Activated T-helper 2 cell treated with anti-CD3 and anti-CD28 coated beads, Interferon-gamma antibody, Interleukin-2, Interleukin-4, amounts not matched to agents 10 μg/mL and 5 μg/mL and 100 μg/mL, durations not matched to agents 14 hours and 24 hours and 36 hours (primary cell): Measurements from ENCODE around the gene SLC39A5. TPM values are rescaled to one million over a fixed set of nuclear protein-coding genes. Genes with fewer than 3 reads are reported as not detected.
A peak's percentile ranks its signal among the peaks of the same experiment; 100 is the strongest.
"Not testable (repeated sequence)": the region's sequence is repeated elsewhere in the genome, so short reads cannot be mapped to it uniquely, and the experiment has no call there.

Experiments used
- DNase-seq: peaks from one replicate; pipeline ENCODE4 v3.0.0; 2021; ENCODE audit warnings: low spot score
- H3K27ac Mint-ChIP-seq: one replicate; pipeline ENCODE4 v1.8.0; 2021; ENCODE audit warnings: mixed read lengths
- H3K27me3 Mint-ChIP-seq: one replicate; pipeline ENCODE4 v1.8.0; 2021; ENCODE audit warnings: low read depth, mixed read lengths
- H3K36me3 Mint-ChIP-seq: one replicate; pipeline ENCODE4 v1.8.0; 2021; ENCODE audit warnings: low read depth, mixed read lengths
- H3K4me1 Mint-ChIP-seq: one replicate; pipeline ENCODE4 v1.8.0; 2021; ENCODE audit warnings: low read depth, mixed read lengths
- H3K4me3 Mint-ChIP-seq: one replicate; pipeline ENCODE4 v1.8.0; 2021; ENCODE audit warnings: low read depth, mild to moderate bottlenecking, moderate library complexity, mixed read lengths
- H3K9me3 Mint-ChIP-seq: one replicate; pipeline ENCODE4 v1.8.0; 2021; ENCODE audit warnings: mixed read lengths
- intact Hi-C: fragments of 100-400 bp; cut with micrococcal nuclease; formaldehyde crosslinking; loops from one replicate; pipeline ENCODE4 v1.15.1; 2023
- total RNA-seq: library from RNA; stranded (reverse); gene quantifications from 2 replicates; pipeline ENCODE4 v1.2.3, GENCODE V29; 2022

The SLC39A5 gene, protein sequence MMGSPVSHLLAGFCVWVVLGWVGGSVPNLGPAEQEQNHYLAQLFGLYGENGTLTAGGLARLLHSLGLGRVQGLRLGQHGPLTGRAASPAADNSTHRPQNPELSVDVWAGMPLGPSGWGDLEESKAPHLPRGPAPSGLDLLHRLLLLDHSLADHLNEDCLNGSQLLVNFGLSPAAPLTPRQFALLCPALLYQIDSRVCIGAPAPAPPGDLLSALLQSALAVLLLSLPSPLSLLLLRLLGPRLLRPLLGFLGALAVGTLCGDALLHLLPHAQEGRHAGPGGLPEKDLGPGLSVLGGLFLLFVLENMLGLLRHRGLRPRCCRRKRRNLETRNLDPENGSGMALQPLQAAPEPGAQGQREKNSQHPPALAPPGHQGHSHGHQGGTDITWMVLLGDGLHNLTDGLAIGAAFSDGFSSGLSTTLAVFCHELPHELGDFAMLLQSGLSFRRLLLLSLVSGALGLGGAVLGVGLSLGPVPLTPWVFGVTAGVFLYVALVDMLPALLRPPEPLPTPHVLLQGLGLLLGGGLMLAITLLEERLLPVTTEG
- total RNA-seq = 0.39 and 1.4 TPM in 2 replicates

DNA sequence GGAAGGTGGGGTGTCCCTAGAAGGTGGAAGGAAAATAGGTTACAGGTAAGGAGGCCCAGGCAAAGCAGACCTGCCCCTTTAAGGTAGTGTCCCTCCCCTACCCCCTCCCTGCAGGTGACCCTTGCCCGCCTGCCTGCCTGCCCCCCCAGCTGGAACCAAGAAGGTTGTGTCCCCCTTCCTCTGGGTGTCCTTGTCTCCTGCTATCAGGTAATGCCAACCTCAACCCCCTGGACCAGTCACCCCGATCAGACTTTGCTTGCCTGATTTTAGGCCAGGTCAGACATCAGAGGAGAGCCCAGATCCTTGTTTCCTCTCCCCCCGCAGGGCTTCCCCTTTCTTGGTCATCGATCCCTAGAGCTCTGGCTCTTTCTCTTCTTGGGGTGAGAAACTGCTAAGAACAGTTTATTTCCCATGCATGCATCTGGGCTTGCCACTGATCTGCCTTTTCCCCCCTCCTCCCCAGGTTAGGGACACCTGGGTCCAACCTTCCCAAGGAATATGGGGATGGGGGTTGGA lies at the start of gene SLC39A5:
Gene SLC39A5, plus strand, starts transcription at position 136 of the 516 bp plus-strand sequence. CDS start 1,224 bp downstream, outside the sequence.
- H3K4me1 Mint-ChIP-seq = peaks cover 12% of the 10 kb centered on the region

DNA sequence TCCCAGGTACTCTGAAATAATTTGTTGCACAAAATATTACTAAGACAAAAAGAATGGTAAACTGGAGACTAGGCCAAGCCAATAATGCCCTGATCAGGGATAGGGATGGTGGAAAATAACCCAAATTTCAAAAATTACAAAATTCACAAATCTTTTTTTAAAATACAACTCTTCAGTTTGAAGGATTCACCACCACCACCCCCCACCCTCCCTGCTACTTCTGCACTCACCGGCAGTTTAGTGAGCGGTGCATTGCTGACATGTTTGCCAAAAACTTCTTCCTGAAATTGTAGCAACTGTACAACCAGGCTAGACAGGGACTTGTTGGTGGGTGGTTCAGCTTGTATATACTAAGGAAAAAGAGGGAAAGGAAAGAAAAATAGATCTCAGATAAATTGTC lies 42.9 kb upstream of the SLC39A5 start:
- Mint-ChIP-seq H3K4me1 (peaks cover 25% of the 10 kb centered on the region), H3K27ac (no peak overlapping the region), H3K27me3 (no peaks in the 10 kb centered on the region), H3K9me3 (no peaks in the 10 kb centered on the region), H3K4me3 (peak overlapping the region; percentile 61), H3K36me3 (peaks cover 55% of the 10 kb centered on the region)
- DNase-seq = no peak
- intact Hi-C loops = no loop called here

More for the DNA sequence above, at the start of gene SLC39A5:
- intact Hi-C loops = no loop called here
- H3K36me3 Mint-ChIP-seq = peaks cover 19% of the 10 kb centered on the region
- H3K27me3 Mint-ChIP-seq = no peaks in the 10 kb centered on the region
- no peak for DNase-seq
- H3K9me3 Mint-ChIP-seq = no peaks in the 10 kb centered on the region
- no peak within 1 kb of the TSS for H3K4me3 Mint-ChIP-seq
- no peak within 1 kb of the TSS for H3K27ac Mint-ChIP-seq

DNA sequence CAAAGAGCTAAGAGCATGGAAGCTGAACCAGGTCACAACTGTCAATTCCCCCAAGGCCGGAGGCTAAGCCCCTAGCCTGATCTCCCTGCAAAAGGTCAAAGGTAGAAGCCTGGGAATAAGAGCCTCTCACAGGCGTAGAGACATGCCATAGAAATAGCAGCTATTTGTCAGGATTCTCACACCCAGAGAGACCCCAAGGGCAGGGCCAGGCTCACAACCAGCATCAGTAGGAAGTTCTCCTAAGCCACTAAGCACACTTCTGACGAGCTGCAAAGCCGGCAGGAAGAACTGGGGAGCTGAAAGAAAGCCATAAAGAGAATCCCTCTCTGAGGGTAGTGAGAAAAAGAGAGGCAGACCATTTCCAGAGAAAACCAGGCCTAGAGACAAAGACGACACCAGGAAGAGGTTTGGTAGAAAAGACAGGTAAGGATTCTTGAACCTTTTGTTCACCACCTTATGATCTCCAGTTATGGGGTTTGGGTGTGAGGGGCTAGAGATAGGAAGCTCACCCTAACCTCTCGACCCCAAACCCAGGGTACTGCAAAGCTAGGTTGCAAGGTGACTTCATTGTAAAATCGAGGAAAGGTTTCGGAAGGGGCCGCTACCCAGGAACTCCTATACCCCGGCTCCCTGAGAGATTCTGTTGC lies 41.6 kb upstream of the SLC39A5 start:
- DNase-seq = no peak
- intact Hi-C loops = loop anchor here (2.0 kb wide), 2 partner anchors 29 to 61 kb away; partner anchors contain the start of gene MYL6
- H3K36me3 Mint-ChIP-seq = peaks cover 48% of the 10 kb centered on the region
- H3K27me3 Mint-ChIP-seq = no peaks in the 10 kb centered on the region
- peak overlapping the region; percentile 93 for H3K4me3 Mint-ChIP-seq
- H3K27ac Mint-ChIP-seq = peak overlapping the region; percentile 88
- H3K9me3 Mint-ChIP-seq = no peaks in the 10 kb centered on the region
- H3K4me1 Mint-ChIP-seq = peaks cover 34% of the 10 kb centered on the region

DNA sequence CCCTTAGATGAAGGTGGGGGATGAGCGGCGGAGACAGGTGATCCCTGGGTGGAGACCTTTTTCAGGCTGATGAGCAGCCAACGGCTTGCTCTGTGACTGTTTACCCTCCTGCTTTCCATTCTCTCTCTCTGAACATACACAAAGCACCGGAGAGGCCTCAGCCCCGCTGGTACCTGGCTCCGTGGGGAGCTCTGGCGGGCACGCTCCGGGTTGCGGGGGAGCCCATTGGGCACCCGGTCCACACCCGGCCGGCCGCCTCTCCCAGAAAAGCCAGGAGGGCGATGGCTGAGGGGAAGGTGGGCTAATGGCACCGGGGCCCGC lies 41.1 kb upstream of the SLC39A5 start:
- intact Hi-C loops = loop anchor here (1.0 to 2.0 kb wide), 4 partner anchors 30 to 69 kb away; partner anchors contain the start of gene MYL6
- Mint-ChIP-seq H3K9me3 (no peaks in the 10 kb centered on the region), H3K4me3 (peak overlapping the region; percentile 93), H3K27me3 (no peaks in the 10 kb centered on the region), H3K4me1 (peaks cover 37% of the 10 kb centered on the region), H3K36me3 (peaks cover 46% of the 10 kb centered on the region), H3K27ac (peak overlapping the region; percentile 88)
- DNase-seq = no peak

DNA sequence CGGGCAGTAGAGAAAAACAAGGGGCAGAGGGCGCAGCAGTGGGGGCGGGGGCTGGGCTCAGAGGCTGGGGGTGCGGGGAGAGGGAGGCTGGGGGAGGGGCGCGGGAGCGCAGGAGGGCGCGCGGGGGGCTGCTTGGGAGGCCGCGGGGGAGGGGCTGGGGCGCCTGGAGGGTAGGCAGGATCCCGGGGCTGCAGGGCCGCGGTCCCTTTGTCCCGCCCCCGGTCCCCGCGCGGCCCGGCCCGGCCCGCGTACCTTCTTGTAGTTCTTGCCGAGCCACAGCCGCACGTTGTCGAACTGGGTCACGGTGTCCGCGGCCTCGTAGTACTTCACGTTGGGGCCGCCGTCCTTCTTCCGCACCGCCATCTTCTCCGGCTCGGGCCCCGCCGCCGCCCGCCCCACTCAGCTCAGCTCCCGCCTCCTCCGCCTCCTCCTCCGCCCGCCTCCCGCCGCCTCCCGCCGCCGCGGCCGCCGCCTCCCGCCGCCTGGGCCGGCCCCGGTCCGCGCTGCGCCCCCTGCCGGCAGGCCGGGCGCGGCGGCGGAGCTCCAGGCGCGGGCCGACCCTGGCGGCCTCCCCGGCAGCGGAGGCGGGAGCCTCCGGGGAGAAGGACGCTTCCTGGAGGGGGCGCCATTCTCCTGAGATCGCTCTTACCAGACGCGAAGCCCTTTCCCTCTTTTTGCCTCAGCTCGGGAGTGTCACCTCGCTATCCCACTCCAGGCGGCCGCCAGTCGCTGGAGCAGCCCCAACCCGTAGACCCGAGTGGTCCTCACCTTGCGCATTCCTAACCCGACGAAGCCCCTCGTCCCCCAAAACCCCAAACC lies 40.5 kb upstream of the SLC39A5 start, which contains the start of gene SMARCC2:
Gene SMARCC2, minus strand, starts transcription at position 385 of the 819 bp plus-strand sequence. Its CDS starts 22 bp downstream, at position 363.
- Mint-ChIP-seq H3K4me3 (peak within 1 kb of the TSS; percentile 98), H3K27ac (peak within 1 kb of the TSS; percentile 98)
- intact Hi-C loops = loop anchor here (1.0 to 2.0 kb wide), 4 partner anchors 31 to 70 kb away; partner anchors contain the start of gene MYL6

DNA sequence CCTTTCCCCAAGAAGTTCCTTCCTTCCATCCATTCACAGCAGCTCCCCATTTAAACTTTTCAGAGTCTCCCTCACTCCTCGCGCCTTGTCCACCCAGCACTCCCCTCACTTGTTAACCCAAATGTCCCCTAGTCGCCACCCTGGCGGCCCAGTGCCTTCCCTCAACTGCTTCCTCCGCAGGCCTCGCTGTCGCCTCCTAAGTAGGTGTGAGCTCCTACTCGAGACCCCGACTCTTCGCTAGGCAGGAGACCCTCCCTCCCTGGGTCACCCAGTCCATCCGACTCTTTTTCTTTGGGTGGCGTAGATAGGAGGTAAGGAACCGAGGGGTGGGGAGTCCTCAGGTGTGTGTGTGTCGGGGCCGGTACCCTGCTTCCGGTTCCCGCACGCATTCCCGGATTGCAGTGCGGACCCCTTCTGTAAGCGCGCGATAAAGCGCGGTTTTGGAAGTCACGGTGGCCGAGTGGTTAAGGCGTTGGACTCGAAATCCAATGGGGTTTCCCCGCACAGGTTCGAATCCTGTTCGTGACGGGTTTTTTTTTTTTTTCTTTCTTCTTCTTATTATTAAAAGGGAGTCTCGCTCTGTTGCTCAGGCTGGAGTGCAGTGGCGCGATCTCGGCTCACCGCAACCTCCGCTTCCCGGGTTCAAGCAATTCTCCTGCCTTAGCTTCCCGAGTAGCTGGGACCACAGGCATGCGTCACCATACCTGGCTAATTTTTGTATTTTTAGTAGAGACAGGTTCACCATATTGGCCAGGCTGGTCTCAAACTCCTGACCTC lies 39.7 kb upstream of the SLC39A5 start:
- peaks cover 33% of the 10 kb centered on the region for H3K36me3 Mint-ChIP-seq
- H3K27ac Mint-ChIP-seq = peak overlapping the region; percentile 98
- H3K4me1 Mint-ChIP-seq = peaks cover 38% of the 10 kb centered on the region
- peak; percentile 75 for DNase-seq
- no peaks in the 10 kb centered on the region for H3K27me3 Mint-ChIP-seq
- peak overlapping the region; percentile 98 for H3K4me3 Mint-ChIP-seq
- H3K9me3 Mint-ChIP-seq = no peaks in the 10 kb centered on the region
- intact Hi-C loops = loop anchor here (1.0 to 10.0 kb wide), 5 partner anchors 31 to 145 kb away; partner anchors contain the start of genes MYL6 and RPS26

More for the DNA sequence above, 40.5 kb upstream of the SLC39A5 start, which contains the start of gene SMARCC2:
- peak; percentile 81 for DNase-seq
- no peaks in the 10 kb centered on the region for H3K27me3 Mint-ChIP-seq
- H3K9me3 Mint-ChIP-seq = no peaks in the 10 kb centered on the region
- H3K4me1 Mint-ChIP-seq = peaks cover 38% of the 10 kb centered on the region
- peaks cover 41% of the 10 kb centered on the region for H3K36me3 Mint-ChIP-seq

DNA sequence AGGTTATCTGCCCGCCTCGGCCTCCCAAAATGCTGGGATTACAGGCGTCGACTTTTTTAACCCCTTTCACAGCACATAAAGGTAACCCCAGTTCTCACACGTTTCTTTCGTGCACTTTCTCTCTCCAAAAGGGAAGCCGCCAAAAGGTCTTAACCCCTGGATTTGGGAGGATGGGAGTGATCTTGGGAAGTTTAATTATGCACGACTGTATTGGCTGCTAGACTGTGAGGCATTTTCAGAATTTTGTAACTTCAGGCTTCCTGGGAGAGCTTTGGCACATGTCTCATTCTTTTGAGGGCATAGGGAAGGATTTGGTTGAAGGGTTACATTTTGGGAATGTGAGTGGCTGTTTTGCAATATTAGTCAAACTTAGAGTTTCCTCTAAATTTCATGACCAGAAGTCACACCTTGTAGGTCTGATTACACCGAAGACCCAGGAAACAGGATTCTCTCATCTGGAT lies 39.1 kb upstream of the SLC39A5 start:
- peaks cover 37% of the 10 kb centered on the region for H3K4me1 Mint-ChIP-seq
- no peaks in the 10 kb centered on the region for H3K9me3 Mint-ChIP-seq
- H3K36me3 Mint-ChIP-seq = peaks cover 30% of the 10 kb centered on the region
- H3K27ac Mint-ChIP-seq = peak overlapping the region; percentile 98
- no peaks in the 10 kb centered on the region for H3K27me3 Mint-ChIP-seq
- no peak for DNase-seq
- intact Hi-C loops = loop anchor here (10.0 kb wide), 1 partner anchor 146 kb away; the partner anchor contains the start of gene RPS26
- H3K4me3 Mint-ChIP-seq = peak overlapping the region; percentile 98

DNA sequence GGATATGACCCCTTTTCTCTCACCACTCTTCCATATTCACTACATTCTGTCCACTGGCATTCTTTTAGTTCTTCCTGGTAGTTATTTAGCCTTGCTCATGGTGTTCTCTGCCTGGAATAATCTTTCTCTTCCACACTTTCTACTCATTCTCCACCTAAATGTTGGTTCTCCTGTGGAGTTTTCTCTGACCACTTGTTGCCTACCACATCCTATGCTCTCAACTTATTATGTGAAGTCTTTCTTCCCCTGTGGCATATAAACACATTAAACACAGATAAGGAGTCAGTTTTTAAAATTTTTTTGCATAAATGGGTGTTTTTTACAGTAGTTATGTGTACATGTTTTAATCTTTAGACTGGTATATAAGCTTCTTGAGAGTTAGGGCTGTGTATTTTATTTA lies 37.3 kb upstream of the SLC39A5 start:
- no peaks in the 10 kb centered on the region for H3K27me3 Mint-ChIP-seq
- H3K9me3 Mint-ChIP-seq = no peaks in the 10 kb centered on the region
- intact Hi-C loops = loop anchor here (2.0 to 10.0 kb wide), 4 partner anchors 40 to 148 kb away; partner anchors contain the start of genes COQ10A, MYL6B and RPS26
- no peak for DNase-seq
- H3K27ac Mint-ChIP-seq = no peak overlapping the region
- H3K36me3 Mint-ChIP-seq = peaks cover 12% of the 10 kb centered on the region
- peaks cover 29% of the 10 kb centered on the region for H3K4me1 Mint-ChIP-seq
- H3K4me3 Mint-ChIP-seq = no peak overlapping the region

DNA sequence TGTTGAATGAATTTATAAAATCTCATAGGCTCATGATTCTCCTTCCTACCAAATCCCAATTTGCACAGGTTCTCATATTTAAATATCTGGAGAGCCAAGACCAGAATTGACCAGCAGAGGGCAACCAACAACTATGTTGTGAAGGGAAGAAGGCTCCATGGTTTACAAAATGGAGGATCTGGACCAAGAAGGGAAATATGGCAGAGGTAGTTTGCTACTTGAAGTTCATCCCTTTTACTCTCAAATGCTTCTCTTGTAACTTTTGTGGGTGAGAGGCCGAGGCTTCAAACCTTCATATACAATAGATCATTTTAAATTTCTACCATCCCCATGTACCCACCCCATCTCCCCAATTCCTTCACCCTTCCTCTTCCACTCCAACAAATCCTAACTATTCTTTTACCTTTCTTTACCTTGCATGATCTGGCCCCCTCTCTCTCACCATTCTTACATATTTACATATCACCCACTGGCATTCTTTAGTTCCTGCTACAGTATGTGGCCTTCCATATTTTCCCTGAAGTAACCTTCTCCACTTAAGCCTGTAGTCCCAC lies 36.7 kb upstream of the SLC39A5 start:
- H3K27ac Mint-ChIP-seq = peak overlapping the region; percentile 16
- intact Hi-C loops = loop anchor here (1.0 to 10.0 kb wide), 6 partner anchors 31 to 271 kb away; partner anchors contain the start of genes COQ10A, MYL6B, NABP2 and RPS26
- no peak overlapping the region for H3K4me3 Mint-ChIP-seq
- peak; percentile 63 for DNase-seq
- peaks cover 24% of the 10 kb centered on the region for H3K4me1 Mint-ChIP-seq
- no peaks in the 10 kb centered on the region for H3K27me3 Mint-ChIP-seq
- no peaks in the 10 kb centered on the region for H3K9me3 Mint-ChIP-seq
- H3K36me3 Mint-ChIP-seq = peaks cover 7% of the 10 kb centered on the region

DNA sequence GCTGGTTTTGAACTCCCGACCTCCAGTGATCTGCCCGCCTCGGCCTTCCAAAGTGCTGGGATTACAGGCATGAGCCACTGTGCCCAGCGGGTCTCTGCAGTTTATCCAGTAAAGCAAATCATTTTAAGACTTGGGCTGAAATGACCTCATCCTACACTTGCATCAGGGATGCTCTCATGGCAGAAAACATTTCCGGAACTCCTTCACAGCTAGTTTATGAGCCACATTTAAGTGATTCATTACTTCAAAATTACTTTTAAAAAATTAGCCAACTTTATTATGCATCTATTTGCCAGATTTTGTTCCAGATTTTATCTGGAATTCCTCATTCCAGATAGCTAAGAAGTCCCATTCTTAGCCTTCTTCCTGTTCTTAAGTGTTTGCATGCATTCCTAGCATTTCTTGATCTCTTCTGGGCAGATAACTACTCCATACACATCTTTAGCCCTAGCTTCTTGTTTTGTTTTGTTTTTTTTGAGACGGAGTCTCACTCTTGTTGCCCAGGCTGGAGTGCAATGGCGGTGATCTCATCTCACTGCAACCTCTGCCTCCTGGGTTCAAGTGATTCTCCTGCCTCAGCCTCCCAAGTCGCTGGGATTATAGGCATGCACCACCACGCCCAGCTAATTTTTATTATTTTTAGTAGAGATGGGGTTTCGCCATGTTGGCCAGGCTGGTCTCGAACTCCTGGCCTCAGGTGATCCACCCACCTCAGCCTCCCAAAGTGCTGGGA lies 32.9 kb upstream of the SLC39A5 start:
- not testable (repeated sequence) for H3K4me3 Mint-ChIP-seq, H3K27me3 Mint-ChIP-seq, H3K9me3 Mint-ChIP-seq, DNase-seq, H3K36me3 Mint-ChIP-seq, H3K27ac Mint-ChIP-seq
- H3K4me1 Mint-ChIP-seq = peaks cover 12% of the 10 kb centered on the region
- intact Hi-C loops = loop anchor here (10.0 kb wide), 1 partner anchor 152 kb away; the partner anchor contains the start of gene RPS26
